NCI-H2107 (cell line): ENCODE data around the gene CDT1.
"Not testable (repeated sequence)": the region's sequence is repeated elsewhere in the genome, so short reads cannot be mapped to it uniquely, and the experiment has no call there.

Experiments
- DNase-seq: peaks from one replicate; lab custom pipeline; 2025; lab: John Stamatoyannopoulos, UW

Gene CDT1

GRCh38 chr16:88816736-88817535, 13.3 kb downstream of the CDT1 start:
- DNase-seq: no peak

- no peak for DNase-seq
These were observed 14.4 kb downstream of the CDT1 start for GRCh38 chr16:88817785-88818574.

GRCh38 chr16:88818575-88818874, 14.9 kb downstream of the CDT1 start:
- no peak for DNase-seq

GRCh38 chr16:88819126-88819525, 15.5 kb downstream of the CDT1 start:
- DNase-seq: no peak

- DNase-seq: no peak
These were observed 16.9 kb downstream of the CDT1 start for GRCh38 chr16:88820385-88821025.

- DNase-seq: no peak
These were observed 17.7 kb downstream of the CDT1 start for GRCh38 chr16:88821168-88821850.

GRCh38 chr16:88822281-88823040, 18.9 kb downstream of the CDT1 start:
- no peak for DNase-seq

GRCh38 chr16:88823646-88824045, 20.1 kb downstream of the CDT1 start:
- DNase-seq: not testable (repeated sequence)

- DNase-seq: no peak
These were observed 20.9 kb downstream of the CDT1 start for GRCh38 chr16:88824256-88825077.

GRCh38 chr16:88825146-88825545, 21.6 kb downstream of the CDT1 start:
- no peak for DNase-seq

- DNase-seq: no peak
These were observed 22.7 kb downstream of the CDT1 start for GRCh38 chr16:88826070-88826840.

- DNase-seq: no peak
These were observed 24.1 kb downstream of the CDT1 start for GRCh38 chr16:88827727-88828126.

- DNase-seq: no peak
These were observed 25.1 kb downstream of the CDT1 start for GRCh38 chr16:88828711-88829110.

- DNase-seq: no peak
These were observed 26.7 kb downstream of the CDT1 start for GRCh38 chr16:88830258-88830657.

- DNase-seq: no peak
These were observed 27.2 kb downstream of the CDT1 start for GRCh38 chr16:88830783-88831182.

GRCh38 chr16:88831838-88832237, 28.2 kb downstream of the CDT1 start:
- no peak for DNase-seq

GRCh38 chr16:88833086-88833485, 29.5 kb downstream of the CDT1 start:
- DNase-seq: no peak

- DNase-seq: no peak
These were observed 31.1 kb downstream of the CDT1 start for GRCh38 chr16:88834670-88835069.

- no peak for DNase-seq
These were observed 31.8 kb downstream of the CDT1 start for GRCh38 chr16:88835383-88835782.

- DNase-seq: no peak
These were observed 32.2 kb downstream of the CDT1 start for GRCh38 chr16:88835818-88836217.
